MCF 10A (cell line): ENCODE results near the gene FOSL1. TPM values are rescaled to one million over a fixed set of nuclear protein-coding genes. Genes with fewer than 3 reads are reported as not detected.

Experiments
- BruUV-seq: library from RNA; stranded (reverse); fragments of 400-500 nt; replicated peaks from 2 replicates; lab custom pipeline; 2021; lab: Mats Ljungman, UMichigan
- CTCF ChIA-PET: fragments of 300-600 bp; sonication (Branson Sonifier 250); formaldehyde crosslinking; extraction: SDS; loops from one replicate; lab custom pipeline; 2021; ENCODE audit warnings: antibody characterized with exemption, inconsistent platforms; lab: Yijun Ruan, JAX
- POLR2A ChIA-PET: fragments of 300-600, 350-650 bp; sonication (Branson Sonifier 250); formaldehyde crosslinking; extraction: SDS; loops from one replicate; lab custom pipeline; 2020; ENCODE audit warnings: antibody characterized with exemption, inconsistent platforms; lab: Yijun Ruan, JAX
- DNase-seq: peaks from one replicate; pipeline ENCODE4 v3.0.0-alpha.2; 2018; ENCODE audit not compliant: unreplicated experiment
- H3K27ac Mint-ChIP-seq: one replicate; pipeline ENCODE4 v1.8.0; 2022; ENCODE audit warnings: mild to moderate bottlenecking, low read depth, mixed read lengths; ENCODE audit not compliant: unreplicated experiment
- H3K27me3 Mint-ChIP-seq: one replicate; pipeline ENCODE4 v1.8.0; 2022; ENCODE audit warnings: mixed read lengths; ENCODE audit not compliant: insufficient read depth, unreplicated experiment
- H3K36me3 Mint-ChIP-seq: one replicate; pipeline ENCODE4 v1.8.0; 2022; ENCODE audit warnings: mild to moderate bottlenecking, moderate library complexity, mixed read lengths; ENCODE audit not compliant: insufficient read depth, unreplicated experiment
- H3K4me1 Mint-ChIP-seq: one replicate; pipeline ENCODE4 v1.8.0; 2022; ENCODE audit warnings: mixed read lengths; ENCODE audit not compliant: insufficient read depth, unreplicated experiment
- H3K4me3 Mint-ChIP-seq: one replicate; pipeline ENCODE4 v1.8.0; 2022; ENCODE audit warnings: mild to moderate bottlenecking, moderate library complexity, mixed read lengths; ENCODE audit not compliant: unreplicated experiment
- H3K9me3 Mint-ChIP-seq: one replicate; pipeline ENCODE4 v1.8.0; 2022; ENCODE audit warnings: mixed read lengths; ENCODE audit not compliant: unreplicated experiment
- CTCF ChIP-seq: fragments of 200-600 bp; IDR thresholded peaks from one replicate; pipeline ENCODE4 v1.8.0; 2022; ENCODE audit warnings: antibody characterized with exemption, mild to moderate bottlenecking; ENCODE audit not compliant: unreplicated experiment
- intact Hi-C: fragments of 100-400 bp; cut with micrococcal nuclease; formaldehyde crosslinking; loops from 2 replicates; pipeline ENCODE4 v1.14.1; 2022
- total RNA-seq: library from RNA; stranded (reverse); gene quantifications from 2 replicates; pipeline ENCODE4 v1.2.3, GENCODE V29; 2022

The FOSL1 gene
- total RNA-seq, 1 experiment from 2014 or later = 124 TPM

- H3K27ac Mint-ChIP-seq = peak overlapping the region; percentile 90
- no peak for TF ChIP-seq CTCF
- BruUV-seq = no TSS peak
- intact Hi-C loops = no loop called here
- H3K4me3 Mint-ChIP-seq = peak overlapping the region; percentile 90
- no peaks in the 10 kb centered on the region for H3K9me3 Mint-ChIP-seq
- DNase-seq = no peak
- ChIA-PET CTCF (interaction anchor here (0.6 to 9.0 kb wide), 23 partner anchors 8 to 637 kb away, joined by 3 to 203 read pairs (median 6); partner anchors contain the start of genes CATSPER1, CTSW, KAT5 and MUS81), POLR2A (interaction anchor here (0.6 to 9.9 kb wide), 16 partner anchors 9 to 175 kb away, joined by 3 to 222 read pairs (median 7); partner anchors contain the start of genes C11orf68, CFL1, EFEMP2 and FOSL1)
- H3K27me3 Mint-ChIP-seq = no peaks in the 10 kb centered on the region
- peaks cover 19% of the 10 kb centered on the region for H3K4me1 Mint-ChIP-seq
- H3K36me3 Mint-ChIP-seq = peaks cover 54% of the 10 kb centered on the region
Observed at GRCh38 chr11:65886826-65887722, 13.1 kb downstream of the FOSL1 start.

- ChIA-PET POLR2A (interaction anchor here (0.9 to 9.9 kb wide), 7 partner anchors 13 to 173 kb away, joined by 3 to 222 read pairs (median 5); partner anchors contain the start of genes C11orf68, CFL1, FOSL1 and MUS81), CTCF (interaction anchor here (0.6 to 9.0 kb wide), 27 partner anchors 11 to 457 kb away, joined by 3 to 203 read pairs (median 7); partner anchors contain the start of genes KAT5 and MUS81)
- Mint-ChIP-seq H3K36me3 (peaks cover 43% of the 10 kb centered on the region), H3K27me3 (no peaks in the 10 kb centered on the region), H3K4me3 (no peak overlapping the region), H3K27ac (no peak overlapping the region), H3K4me1 (peaks cover 18% of the 10 kb centered on the region), H3K9me3 (no peaks in the 10 kb centered on the region)
- BruUV-seq = TSS peak; percentile 1
- TF ChIP-seq CTCF = no peak
- DNase-seq = no peak
- intact Hi-C loops = no loop called here
Observed at GRCh38 chr11:65885808-65886536, 14.2 kb downstream of the FOSL1 start.

GRCh38 chr11:65885231-65885630 is 15.0 kb downstream of the FOSL1 start:
- Mint-ChIP-seq H3K4me1 (peaks cover 17% of the 10 kb centered on the region), H3K9me3 (no peaks in the 10 kb centered on the region)
- BruUV-seq = no TSS peak

More at GRCh38 chr11:65885231-65885630, 15.0 kb downstream of the FOSL1 start:
- peaks cover 36% of the 10 kb centered on the region for H3K36me3 Mint-ChIP-seq
- TF ChIP-seq CTCF = no peak
- ChIA-PET CTCF (interaction anchor here (0.5 to 9.0 kb wide), 41 partner anchors 7 to 1017 kb away, joined by 3 to 203 read pairs (median 4); partner anchors contain the start of genes KAT5, MUS81 and SART1), POLR2A (interaction anchor here (1.0 to 9.9 kb wide), 6 partner anchors 11 to 103 kb away, joined by 3 to 181 read pairs (median 6); partner anchors contain the start of genes C11orf68, CFL1 and MUS81)
- DNase-seq = no peak
- H3K27me3 Mint-ChIP-seq = no peaks in the 10 kb centered on the region
- no peak overlapping the region for H3K27ac Mint-ChIP-seq
- no peak overlapping the region for H3K4me3 Mint-ChIP-seq
- intact Hi-C loops = no loop called here
